Trophoblast cell (in vitro differentiated cells and primary cell): ENCODE data around the gene ADRA1B.

ENCODE experiments used
- DNase-seq, 2 donors: peaks; one replicate each; pipeline ENCODE4 v3.0.0-alpha.2; 2016
- H2AFZ ChIP-seq: 2 replicates; pipeline ENCODE4 v1.6.1; 2013; ENCODE audit warnings: low read length, moderate library complexity, mild to moderate bottlenecking; ENCODE audit not compliant: insufficient read depth, poor library complexity
- H2AK5ac ChIP-seq: 2 replicates; pipeline ENCODE4 v1.6.1; 2013; ENCODE audit warnings: mild to moderate bottlenecking, low read length
- H2BK120ac ChIP-seq: 2 replicates; pipeline ENCODE4 v1.6.1; 2013; ENCODE audit warnings: low read length, mild to moderate bottlenecking, moderate library complexity; ENCODE audit not compliant: insufficient read depth, poor library complexity
- H2BK12ac ChIP-seq: 2 replicates; pipeline ENCODE4 v1.6.1; 2013; ENCODE audit warnings: mild to moderate bottlenecking, low read length, moderate library complexity
- H2BK5ac ChIP-seq: 2 replicates; pipeline ENCODE4 v1.6.1; 2013; ENCODE audit warnings: low read length, low read depth, moderate library complexity, mild to moderate bottlenecking; ENCODE audit not compliant: poor library complexity
- H3K14ac ChIP-seq: 2 replicates; pipeline ENCODE4 v1.6.1; 2013; ENCODE audit warnings: mild to moderate bottlenecking, low read length
- H3K18ac ChIP-seq: 2 replicates; pipeline ENCODE4 v1.6.1; 2013; ENCODE audit warnings: mild to moderate bottlenecking, low read length
- H3K23ac ChIP-seq: 2 replicates; pipeline ENCODE4 v1.6.1; 2013; ENCODE audit warnings: low read length
- H3K27ac ChIP-seq: 2 replicates; pipeline ENCODE4 v1.5.1; 2013; ENCODE audit warnings: low read depth, mild to moderate bottlenecking, inconsistent platforms, low read length, moderate library complexity
- H3K27me3 ChIP-seq: 2 replicates; pipeline ENCODE4 v1.6.1; 2013; ENCODE audit warnings: inconsistent platforms, mild to moderate bottlenecking, low read length, moderate library complexity; ENCODE audit not compliant: insufficient read depth
- H3K36me3 ChIP-seq, 2 experiments: 1 replicate in 1 of 2; 2 replicates in 1 of 2; pipeline ENCODE4 v1.6.1; 2013; ENCODE audit warnings: low read length in 2 of 2, mild to moderate bottlenecking in 2 of 2, moderate library complexity in 1 of 2; ENCODE audit not compliant: insufficient read depth in 2 of 2, control insufficient read depth in 1 of 2
- H3K4ac ChIP-seq: 2 replicates; pipeline ENCODE4 v1.6.1; 2013; ENCODE audit warnings: low read depth, mild to moderate bottlenecking, low read length, moderate library complexity
- H3K4me1 ChIP-seq, 2 experiments: 1 replicate in 1 of 2; 2 replicates in 1 of 2; pipeline ENCODE4 v1.6.1; 2013; ENCODE audit warnings: low read length in 2 of 2, mild to moderate bottlenecking in 2 of 2, moderate library complexity in 1 of 2; ENCODE audit not compliant: insufficient read depth in 2 of 2, control insufficient read depth in 1 of 2
- H3K4me2 ChIP-seq: 2 replicates; pipeline ENCODE4 v1.6.1; 2013; ENCODE audit warnings: inconsistent platforms, mild to moderate bottlenecking, low read length, moderate library complexity
- H3K4me3 ChIP-seq: 2 replicates; pipeline ENCODE4 v1.5.1; 2013; ENCODE audit warnings: mild to moderate bottlenecking, low read depth, low read length, inconsistent platforms
- H3K79me1 ChIP-seq: one replicate; pipeline ENCODE4 v1.6.1; 2013; ENCODE audit warnings: low read length
- H3K79me2 ChIP-seq: 2 replicates; pipeline ENCODE4 v1.6.1; 2013; ENCODE audit warnings: low read length, mild to moderate bottlenecking; ENCODE audit not compliant: control insufficient read depth, insufficient read depth, poor library complexity
- H3K9ac ChIP-seq: 2 replicates; pipeline ENCODE4 v1.6.1; 2013; ENCODE audit warnings: mild to moderate bottlenecking, low read length
- H3K9me3 ChIP-seq: 2 replicates; pipeline ENCODE4 v1.6.1; 2013; ENCODE audit warnings: low read depth, mild to moderate bottlenecking, control low read depth, inconsistent platforms, low read length; ENCODE audit not compliant: insufficient read depth
- H4K12ac ChIP-seq: 2 replicates; pipeline ENCODE4 v1.6.1; 2013; ENCODE audit warnings: low read depth, mild to moderate bottlenecking, low read length, moderate library complexity
- H4K8ac ChIP-seq: 2 replicates; pipeline ENCODE4 v1.6.1; 2013; ENCODE audit warnings: low read depth, mild to moderate bottlenecking, low read length, moderate library complexity
- H4K91ac ChIP-seq: one replicate; pipeline ENCODE4 v1.6.1; 2013; ENCODE audit warnings: low read depth, mild to moderate bottlenecking, low read length, moderate library complexity
- WGBS: extraction: QIAGEN DNeasy Blood & Tissue Kit; methylation state at CpG from one replicate; pipeline ENCODE4 v1.1.7; 2013; ENCODE audit warnings: missing lambda C conversion rate; ENCODE audit not compliant: insufficient read length, insufficient coverage; ENCODE audit errors: extremely low coverage; 5-methylcytosine and 5-hydroxymethylcytosine counted together

Gene ADRA1B

DNA sequence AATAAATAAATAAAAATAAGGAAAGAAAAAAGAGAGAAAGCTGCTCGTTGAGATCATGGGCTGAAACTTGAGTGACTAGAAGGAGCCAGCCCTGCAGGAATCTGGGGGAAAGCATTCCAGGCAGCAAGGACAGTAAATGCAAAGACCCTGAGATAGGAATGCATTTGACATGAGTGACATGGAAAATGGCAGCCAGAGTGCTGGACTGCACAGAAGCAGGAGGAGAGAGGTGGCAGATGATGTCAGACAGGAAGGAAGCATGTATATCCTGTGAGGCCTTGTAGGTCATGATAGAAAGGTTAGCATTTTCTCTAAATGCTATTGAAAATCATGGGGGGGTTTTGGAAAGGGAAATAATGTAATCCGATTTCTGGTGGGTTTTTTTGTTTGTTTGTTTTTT lies 29.1 kb downstream of the ADRA1B start:
- Histone ChIP-seq H3K79me2 (no peaks in the 10 kb centered on the region), H3K36me3 (no peaks in the 10 kb centered on the region), H3K4me1 (no peaks in the 10 kb centered on the region), H3K27me3 (no peaks in the 10 kb centered on the region), H4K12ac (no peak overlapping the region), H3K4me2 (no peak overlapping the region), H3K79me1 (no peaks in the 10 kb centered on the region), H3K27ac (no peak overlapping the region), H3K14ac (no peak overlapping the region), H2BK120ac (no peak overlapping the region), H3K18ac (no peak overlapping the region), H3K9ac (no peak overlapping the region), H3K4ac (no peak overlapping the region), H4K8ac (no peak overlapping the region), H2AK5ac (no peak overlapping the region), H2BK5ac (no peak overlapping the region), H3K23ac (no peak overlapping the region), H4K91ac (no peak overlapping the region), H3K9me3 (no peaks in the 10 kb centered on the region), H2BK12ac (no peak overlapping the region), H2AFZ (no peak overlapping the region), H3K4me3 (no peak overlapping the region)
- WGBS, result 100% methylated on average over 1 of the region's 2 CpGs
- DNase-seq, result no peak

- Histone ChIP-seq H4K12ac (no peak overlapping the region), H3K14ac (no peak overlapping the region), H3K4me1 (no peaks in the 10 kb centered on the region), H3K27ac (no peak overlapping the region), H2BK120ac (no peak overlapping the region), H3K36me3 (no peaks in the 10 kb centered on the region), H3K4ac (no peak overlapping the region), H3K79me1 (no peaks in the 10 kb centered on the region), H3K4me2 (no peak overlapping the region), H3K27me3 (no peaks in the 10 kb centered on the region), H3K79me2 (no peaks in the 10 kb centered on the region), H2AFZ (no peak overlapping the region), H3K9ac (no peak overlapping the region), H3K23ac (no peak overlapping the region), H3K9me3 (peaks cover 2% of the 10 kb centered on the region), H3K18ac (no peak overlapping the region), H2BK5ac (no peak overlapping the region), H3K4me3 (no peak overlapping the region), H4K8ac (no peak overlapping the region), H2BK12ac (no peak overlapping the region), H4K91ac (no peak overlapping the region), H2AK5ac (no peak overlapping the region)
- no CpG with 5 or more reads among the region's 9 CpGs for WGBS
- DNase-seq, result peak; percentile 60 to 87
These were observed 31.6 kb downstream of the ADRA1B start for GRCh38 chr5:159947708-159948358.

DNA sequence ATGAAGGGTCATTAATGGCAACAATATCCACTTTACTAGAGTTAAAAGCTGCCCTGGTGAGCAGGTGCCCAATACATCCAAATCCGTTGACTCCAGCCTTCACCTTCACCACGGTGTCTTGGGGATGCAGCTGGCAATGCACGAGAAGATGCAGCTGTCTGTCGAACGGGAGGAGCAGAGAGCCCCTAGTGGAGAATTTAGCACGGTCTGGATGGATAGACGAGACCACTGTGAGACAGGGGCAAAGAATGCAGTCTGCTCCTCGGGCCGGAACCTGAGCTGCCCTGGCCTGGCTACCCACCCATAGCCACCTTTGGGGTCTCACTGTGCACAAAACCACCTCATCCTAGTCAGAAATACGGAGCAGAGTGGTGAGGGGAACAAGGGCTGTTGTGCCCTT lies 35.1 kb downstream of the ADRA1B start:
- Histone ChIP-seq H3K79me2 (no peaks in the 10 kb centered on the region), H4K12ac (no peak overlapping the region), H3K4me2 (no peak overlapping the region), H3K9ac (no peak overlapping the region), H3K27me3 (no peaks in the 10 kb centered on the region), H2AFZ (no peak overlapping the region), H3K79me1 (no peaks in the 10 kb centered on the region), H3K36me3 (no peaks in the 10 kb centered on the region), H3K27ac (no peak overlapping the region), H3K18ac (no peak overlapping the region), H2BK5ac (no peak overlapping the region), H3K4me1 (no peaks in the 10 kb centered on the region), H2AK5ac (no peak overlapping the region), H4K8ac (no peak overlapping the region), H2BK120ac (no peak overlapping the region), H2BK12ac (no peak overlapping the region), H3K9me3 (peaks cover 2% of the 10 kb centered on the region), H3K23ac (no peak overlapping the region), H3K4me3 (no peak overlapping the region), H4K91ac (no peak overlapping the region), H3K14ac (no peak overlapping the region), H3K4ac (no peak overlapping the region)
- no CpG with 5 or more reads among the region's 10 CpGs for WGBS
- DNase-seq, result peak in 1 of 2 donors; percentile 41

DNA sequence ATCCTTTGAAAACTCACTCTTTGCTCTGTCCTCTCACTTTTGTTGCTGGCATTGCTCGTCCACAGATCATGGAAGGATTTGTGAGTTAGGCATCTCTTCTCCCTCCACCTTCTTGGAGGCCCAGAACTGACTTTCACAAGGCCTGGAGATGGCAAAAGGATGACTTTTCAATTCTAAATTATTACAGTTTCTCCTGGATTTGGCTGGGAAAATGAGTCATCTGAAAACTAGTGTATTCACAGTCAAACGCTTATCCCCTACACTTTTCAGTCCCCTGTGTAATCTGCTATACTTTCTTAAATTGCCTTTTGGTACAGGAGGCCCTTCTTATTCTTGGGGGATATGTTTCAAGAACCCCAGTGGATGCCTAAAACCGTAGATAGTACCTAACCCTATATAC lies 35.6 kb downstream of the ADRA1B start:
- Histone ChIP-seq H3K27ac (no peak overlapping the region), H3K27me3 (no peaks in the 10 kb centered on the region), H3K9ac (no peak overlapping the region), H2BK5ac (no peak overlapping the region), H3K79me1 (no peaks in the 10 kb centered on the region), H4K12ac (no peak overlapping the region), H3K4me1 (no peaks in the 10 kb centered on the region), H3K14ac (no peak overlapping the region), H2AK5ac (no peak overlapping the region), H3K23ac (no peak overlapping the region), H4K91ac (no peak overlapping the region), H3K79me2 (no peaks in the 10 kb centered on the region), H3K36me3 (no peaks in the 10 kb centered on the region), H3K18ac (no peak overlapping the region), H3K4me3 (no peak overlapping the region), H3K9me3 (peaks cover 2% of the 10 kb centered on the region), H3K4ac (no peak overlapping the region), H4K8ac (no peak overlapping the region), H2AFZ (no peak overlapping the region), H3K4me2 (no peak overlapping the region), H2BK12ac (no peak overlapping the region), H2BK120ac (no peak overlapping the region)
- no CpG with 5 or more reads among the region's 3 CpGs for WGBS
- no peak for DNase-seq
